Right lobe of liver (tissue), 4 donors: ENCODE results near the gene REXO4.

Experiments
- POLR2A ChIP-seq: fragments of 450-650 bp; IDR thresholded peaks from one replicate; pipeline ENCODE4 v1.6.1; 2017; ENCODE audit warnings: antibody characterized with exemption, mild to moderate bottlenecking
- TF ChIP-seq, protein P1 (sequence below), 4 donors: fragments of 200-600 bp in 3 of 4; fragments of 450-650 bp in 1 of 4; IDR thresholded peaks; one replicate each; pipeline versions ENCODE4 v1.5.1 to v1.8.0; 2016 to 2022; ENCODE audit warnings: antibody characterized with exemption in 4 of 4, mild to moderate bottlenecking in 2 of 4
- donor health status: DM: no; HTN: no; CAD: no.
- donor health status: DM: no; HTN: no; CAD: no.
- donor health status: DM: no; HTN: yes; CAD: no.

DNA sequence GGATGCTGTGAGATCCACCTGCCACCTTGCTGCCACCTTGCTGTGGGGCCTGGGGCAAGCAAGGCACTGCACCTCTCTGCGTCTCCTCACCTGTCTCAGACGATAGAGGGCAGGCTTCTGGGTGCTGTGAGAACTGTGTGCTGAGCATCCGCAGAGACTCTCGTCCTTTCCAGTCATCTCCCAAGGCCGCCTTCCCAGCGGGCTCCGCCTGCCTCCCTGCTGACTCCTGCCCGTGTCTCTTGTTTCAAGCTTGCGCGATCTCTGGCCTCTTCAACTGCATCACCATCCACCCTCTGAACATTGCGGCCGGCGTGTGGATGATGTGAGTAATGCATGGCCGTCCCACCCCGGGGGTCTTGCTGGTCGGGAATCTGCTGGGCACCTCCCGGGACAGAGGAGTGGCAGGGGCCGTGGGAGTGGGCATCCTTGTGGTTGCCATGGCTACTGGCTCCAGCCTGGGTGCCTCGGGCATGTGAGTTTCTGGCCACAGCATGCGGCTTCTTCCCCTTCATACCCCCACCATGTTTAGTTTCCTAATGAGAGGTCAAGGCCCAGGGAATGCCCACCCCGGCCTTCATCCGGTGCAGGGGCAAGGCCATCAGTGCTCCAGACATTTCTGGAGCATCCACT, 45.5 kb upstream of the REXO4 start:
- no peak for TF ChIP-seq POLR2A
- TF ChIP-seq, protein P1, sequence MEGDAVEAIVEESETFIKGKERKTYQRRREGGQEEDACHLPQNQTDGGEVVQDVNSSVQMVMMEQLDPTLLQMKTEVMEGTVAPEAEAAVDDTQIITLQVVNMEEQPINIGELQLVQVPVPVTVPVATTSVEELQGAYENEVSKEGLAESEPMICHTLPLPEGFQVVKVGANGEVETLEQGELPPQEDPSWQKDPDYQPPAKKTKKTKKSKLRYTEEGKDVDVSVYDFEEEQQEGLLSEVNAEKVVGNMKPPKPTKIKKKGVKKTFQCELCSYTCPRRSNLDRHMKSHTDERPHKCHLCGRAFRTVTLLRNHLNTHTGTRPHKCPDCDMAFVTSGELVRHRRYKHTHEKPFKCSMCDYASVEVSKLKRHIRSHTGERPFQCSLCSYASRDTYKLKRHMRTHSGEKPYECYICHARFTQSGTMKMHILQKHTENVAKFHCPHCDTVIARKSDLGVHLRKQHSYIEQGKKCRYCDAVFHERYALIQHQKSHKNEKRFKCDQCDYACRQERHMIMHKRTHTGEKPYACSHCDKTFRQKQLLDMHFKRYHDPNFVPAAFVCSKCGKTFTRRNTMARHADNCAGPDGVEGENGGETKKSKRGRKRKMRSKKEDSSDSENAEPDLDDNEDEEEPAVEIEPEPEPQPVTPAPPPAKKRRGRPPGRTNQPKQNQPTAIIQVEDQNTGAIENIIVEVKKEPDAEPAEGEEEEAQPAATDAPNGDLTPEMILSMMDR (IDR thresholded peaks at IDR 0.05), result no peak
